Measurements from ENCODE around the gene SAPCD1.

SAPCD1 gene

DNA sequence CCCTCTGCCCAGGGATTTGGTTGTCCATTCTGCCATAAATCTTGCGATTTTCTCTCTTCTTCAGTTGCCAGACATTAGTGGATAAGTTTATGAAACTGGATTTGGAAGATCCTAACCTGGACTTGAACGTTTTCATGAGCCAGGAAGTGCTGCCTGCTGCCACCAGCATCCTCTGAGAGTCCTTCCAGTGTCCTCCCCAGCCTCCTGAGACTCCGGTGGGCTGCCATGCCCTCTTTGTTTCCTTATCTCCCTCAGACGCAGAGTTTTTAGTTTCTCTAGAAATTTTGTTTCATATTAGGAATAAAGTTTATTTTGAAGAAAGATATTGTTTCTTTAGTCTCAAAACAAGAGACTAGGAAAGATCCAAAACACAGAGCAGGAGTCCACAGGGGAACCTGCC lies at the start of gene SAPCD1:
Gene SAPCD1 (plus strand): TSS at position 301 of the 400 bp plus-strand sequence. CDS start 399 bp downstream, outside the sequence.
- no peaks in the 10 kb centered on the region for H3K27me3 ChIP-seq (ENCODE audit: control insufficient read depth, insufficient read depth, low read length)
- H3K4me1 ChIP-seq (ENCODE audit: control insufficient read depth, low read depth, low read length) = peaks cover 7% of the 10 kb centered on the region
- no peaks in the 10 kb centered on the region for H3K9me3 ChIP-seq (ENCODE audit: control insufficient read depth, low read depth, low read length)
- H3K36me3 ChIP-seq (ENCODE audit: control insufficient read depth, low read depth, low read length) = peaks cover 3% of the 10 kb centered on the region
- H3K9ac ChIP-seq (ENCODE audit: low read length) = no peak within 1 kb of the TSS
- H3K27ac ChIP-seq (ENCODE audit: low read length) = no peak within 1 kb of the TSS
- no peak within 1 kb of the TSS for H3K4me3 ChIP-seq (ENCODE audit: low read length)

GRCh38 chr6:31713465-31713864 lies 49.0 kb upstream of the SAPCD1 start:
- no peak overlapping the region for H3K9ac ChIP-seq (ENCODE audit: low read length)

GRCh38 chr6:31713991-31714684 lies 48.3 kb upstream of the SAPCD1 start:
- Histone ChIP-seq H3K9ac (ENCODE audit: low read length) (peak overlapping the region; percentile 9), H3K27ac (ENCODE audit: low read length) (no peak overlapping the region), H3K9me3 (ENCODE audit: control insufficient read depth, low read depth, low read length) (no peaks in the 10 kb centered on the region), H3K36me3 (ENCODE audit: control insufficient read depth, low read depth, low read length) (no peaks in the 10 kb centered on the region), H3K4me1 (ENCODE audit: control insufficient read depth, low read depth, low read length) (peaks cover 38% of the 10 kb centered on the region), H3K4me3 (ENCODE audit: low read length) (peak overlapping the region; percentile 21), H3K27me3 (ENCODE audit: control insufficient read depth, insufficient read depth, low read length) (no peaks in the 10 kb centered on the region)

More at GRCh38 chr6:31713465-31713864, 49.0 kb upstream of the SAPCD1 start:
- H3K4me1 ChIP-seq (ENCODE audit: control insufficient read depth, low read depth, low read length) = peaks cover 33% of the 10 kb centered on the region
- no peak overlapping the region for H3K4me3 ChIP-seq (ENCODE audit: low read length)
- no peaks in the 10 kb centered on the region for H3K27me3 ChIP-seq (ENCODE audit: control insufficient read depth, insufficient read depth, low read length)
- no peaks in the 10 kb centered on the region for H3K9me3 ChIP-seq (ENCODE audit: control insufficient read depth, low read depth, low read length)
- no peaks in the 10 kb centered on the region for H3K36me3 ChIP-seq (ENCODE audit: control insufficient read depth, low read depth, low read length)
- no peak overlapping the region for H3K27ac ChIP-seq (ENCODE audit: low read length)

GRCh38 chr6:31715022-31715958 lies 47.2 kb upstream of the SAPCD1 start, which contains the start of gene LY6G6D:
LY6G6D (plus strand) TSS chr6:31715348; CDS start chr6:31715356, 8 bp downstream.
- H3K4me3 ChIP-seq (ENCODE audit: low read length) = peak within 1 kb of the TSS; percentile 21
- no peaks in the 10 kb centered on the region for H3K9me3 ChIP-seq (ENCODE audit: control insufficient read depth, low read depth, low read length)
- peaks cover 38% of the 10 kb centered on the region for H3K4me1 ChIP-seq (ENCODE audit: control insufficient read depth, low read depth, low read length)
- H3K27me3 ChIP-seq (ENCODE audit: control insufficient read depth, insufficient read depth, low read length) = no peaks in the 10 kb centered on the region
- H3K36me3 ChIP-seq (ENCODE audit: control insufficient read depth, low read depth, low read length) = no peaks in the 10 kb centered on the region
- no peak within 1 kb of the TSS for H3K27ac ChIP-seq (ENCODE audit: low read length)
- H3K9ac ChIP-seq (ENCODE audit: low read length) = peak within 1 kb of the TSS; percentile 9

DNA sequence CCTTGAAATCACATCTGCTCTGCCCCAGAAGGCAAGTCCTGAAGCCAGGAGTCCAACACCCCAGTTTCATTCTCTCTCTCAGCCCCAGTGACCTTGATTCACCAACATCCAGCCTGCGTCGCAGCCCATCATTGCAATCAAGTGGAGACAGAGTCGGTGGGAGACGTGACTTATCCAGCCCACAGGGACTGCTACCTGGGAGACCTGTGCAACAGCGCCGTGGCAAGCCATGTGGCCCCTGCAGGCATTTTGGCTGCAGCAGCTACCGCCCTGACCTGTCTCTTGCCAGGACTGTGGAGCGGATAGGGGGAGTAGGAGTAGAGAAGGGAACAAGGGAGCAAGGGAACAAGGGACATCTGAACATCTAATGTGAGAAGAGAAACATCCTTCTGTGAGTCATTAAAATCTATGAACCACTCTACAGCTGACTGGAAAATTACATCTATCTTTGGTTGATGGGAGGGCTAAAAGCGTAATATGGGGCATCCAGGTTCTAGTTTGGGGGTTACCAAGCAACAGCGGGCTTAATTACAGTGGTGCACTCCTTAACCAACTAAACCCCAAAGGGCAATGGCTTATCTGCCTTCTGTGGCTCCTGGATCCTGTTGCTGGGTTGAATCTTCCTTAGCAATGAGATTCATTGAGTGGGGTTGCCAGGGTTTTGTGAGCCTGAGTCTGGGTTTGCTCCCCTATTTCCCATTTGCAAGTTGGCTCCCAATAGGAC lies 44.8 kb upstream of the SAPCD1 start:
- H3K4me3 ChIP-seq (ENCODE audit: low read length) = no peak overlapping the region
- H3K27ac ChIP-seq (ENCODE audit: low read length) = no peak overlapping the region
- H3K9me3 ChIP-seq (ENCODE audit: control insufficient read depth, low read depth, low read length) = no peaks in the 10 kb centered on the region
- H3K9ac ChIP-seq (ENCODE audit: low read length) = no peak overlapping the region
- no peaks in the 10 kb centered on the region for H3K27me3 ChIP-seq (ENCODE audit: control insufficient read depth, insufficient read depth, low read length)
- peaks cover 38% of the 10 kb centered on the region for H3K4me1 ChIP-seq (ENCODE audit: control insufficient read depth, low read depth, low read length)
- no peaks in the 10 kb centered on the region for H3K36me3 ChIP-seq (ENCODE audit: control insufficient read depth, low read depth, low read length)

DNA sequence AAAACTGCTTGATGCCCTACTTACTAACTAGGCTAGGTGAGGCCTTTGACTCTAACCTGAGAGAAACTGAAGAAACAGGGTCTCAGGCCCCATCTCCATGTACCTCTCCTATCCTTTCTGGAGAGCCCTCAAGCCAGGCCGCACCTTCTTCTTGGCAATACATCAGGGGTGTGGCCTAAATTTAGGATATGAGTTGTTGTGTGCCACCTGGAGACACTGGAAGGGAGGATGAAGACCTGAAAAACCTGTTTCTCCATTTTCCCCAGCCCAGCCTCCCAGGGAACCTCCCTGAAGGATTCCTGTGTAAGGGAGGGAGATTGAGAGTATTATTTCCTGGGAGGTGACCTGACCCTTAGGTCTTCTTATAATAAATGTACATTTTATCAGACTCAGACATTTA lies 44.2 kb upstream of the SAPCD1 start:
- peak overlapping the region; percentile 25 for H3K4me3 ChIP-seq (ENCODE audit: low read length)
- no peaks in the 10 kb centered on the region for H3K36me3 ChIP-seq (ENCODE audit: control insufficient read depth, low read depth, low read length)
- H3K27ac ChIP-seq (ENCODE audit: low read length) = no peak overlapping the region
- no peak overlapping the region for H3K9ac ChIP-seq (ENCODE audit: low read length)
- peaks cover 38% of the 10 kb centered on the region for H3K4me1 ChIP-seq (ENCODE audit: control insufficient read depth, low read depth, low read length)
- H3K27me3 ChIP-seq (ENCODE audit: control insufficient read depth, insufficient read depth, low read length) = no peaks in the 10 kb centered on the region
- H3K9me3 ChIP-seq (ENCODE audit: control insufficient read depth, low read depth, low read length) = no peaks in the 10 kb centered on the region

DNA sequence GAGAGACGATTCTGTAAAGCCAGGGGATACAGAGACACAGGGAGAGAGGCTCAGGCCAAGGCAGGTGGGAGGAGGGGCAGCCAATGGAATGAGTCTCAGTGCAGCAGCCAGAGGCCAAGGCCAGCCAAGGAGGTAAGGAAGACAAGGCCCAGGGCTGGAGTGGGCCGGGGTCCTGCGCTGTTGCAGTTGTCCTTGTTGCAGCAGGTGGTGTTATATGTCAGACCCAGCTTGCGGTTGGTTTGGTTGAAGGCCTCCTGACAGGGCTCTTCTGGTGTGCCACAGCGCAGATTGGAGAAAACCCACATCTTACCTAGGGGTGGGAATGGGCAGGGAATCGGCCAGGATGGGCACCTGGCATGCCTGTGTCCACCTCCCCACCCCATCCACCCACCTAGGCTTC lies 43.5 kb upstream of the SAPCD1 start:
- Histone ChIP-seq H3K27me3 (ENCODE audit: control insufficient read depth, insufficient read depth, low read length) (no peaks in the 10 kb centered on the region), H3K4me3 (ENCODE audit: low read length) (no peak overlapping the region), H3K9me3 (ENCODE audit: control insufficient read depth, low read depth, low read length) (no peaks in the 10 kb centered on the region), H3K27ac (ENCODE audit: low read length) (no peak overlapping the region), H3K36me3 (ENCODE audit: control insufficient read depth, low read depth, low read length) (no peaks in the 10 kb centered on the region), H3K4me1 (ENCODE audit: control insufficient read depth, low read depth, low read length) (peaks cover 30% of the 10 kb centered on the region), H3K9ac (ENCODE audit: low read length) (no peak overlapping the region)

DNA sequence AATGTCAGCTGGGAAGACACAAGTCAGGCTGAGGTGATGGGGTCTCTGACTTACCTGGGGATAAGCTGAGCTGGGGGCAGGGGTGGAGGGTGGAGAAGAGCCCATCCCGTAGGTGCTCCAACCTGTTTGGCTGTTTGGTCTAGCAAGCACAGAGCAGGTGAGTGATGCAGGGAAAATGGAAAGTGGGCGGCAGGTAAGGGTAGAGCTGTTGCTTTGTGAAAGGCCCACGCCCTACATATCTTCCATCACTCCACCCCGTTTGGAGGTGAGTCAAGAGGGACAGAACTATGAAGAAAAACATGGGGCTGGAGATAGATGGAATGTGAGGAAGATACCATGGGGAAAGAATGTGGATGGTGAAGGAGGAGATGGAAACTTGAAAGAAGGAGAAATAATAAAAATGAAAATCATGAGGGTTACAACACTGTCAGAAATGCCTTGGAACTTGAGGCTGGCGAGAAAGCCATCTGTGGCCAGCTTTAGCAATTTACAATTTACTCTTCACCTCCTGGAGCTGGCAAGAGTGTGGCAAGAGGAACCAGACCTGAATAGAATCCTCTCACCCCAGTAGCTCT lies 42.2 kb upstream of the SAPCD1 start:
- no peaks in the 10 kb centered on the region for H3K9me3 ChIP-seq (ENCODE audit: control insufficient read depth, low read depth, low read length)
- H3K9ac ChIP-seq (ENCODE audit: low read length) = no peak overlapping the region
- no peaks in the 10 kb centered on the region for H3K36me3 ChIP-seq (ENCODE audit: control insufficient read depth, low read depth, low read length)
- peaks cover 18% of the 10 kb centered on the region for H3K4me1 ChIP-seq (ENCODE audit: control insufficient read depth, low read depth, low read length)
- H3K27ac ChIP-seq (ENCODE audit: low read length) = no peak overlapping the region
- no peak overlapping the region for H3K4me3 ChIP-seq (ENCODE audit: low read length)
- H3K27me3 ChIP-seq (ENCODE audit: control insufficient read depth, insufficient read depth, low read length) = no peaks in the 10 kb centered on the region

GRCh38 chr6:31721351-31722020 lies 41.0 kb upstream of the SAPCD1 start, which contains the start of gene LY6G6C:
LY6G6C (minus strand) TSS chr6:31721746; CDS start chr6:31721679, 67 bp downstream.
- Histone ChIP-seq H3K9ac (ENCODE audit: low read length) (no peak within 1 kb of the TSS), H3K4me3 (ENCODE audit: low read length) (no peak within 1 kb of the TSS), H3K9me3 (ENCODE audit: control insufficient read depth, low read depth, low read length) (no peaks in the 10 kb centered on the region), H3K4me1 (ENCODE audit: control insufficient read depth, low read depth, low read length) (peaks cover 17% of the 10 kb centered on the region), H3K27me3 (ENCODE audit: control insufficient read depth, insufficient read depth, low read length) (no peaks in the 10 kb centered on the region), H3K36me3 (ENCODE audit: control insufficient read depth, low read depth, low read length) (peaks cover 5% of the 10 kb centered on the region), H3K27ac (ENCODE audit: low read length) (no peak within 1 kb of the TSS)

- Histone ChIP-seq H3K9me3 (ENCODE audit: control insufficient read depth, low read depth, low read length) (no peaks in the 10 kb centered on the region), H3K4me3 (ENCODE audit: low read length) (no peak overlapping the region), H3K4me1 (ENCODE audit: control insufficient read depth, low read depth, low read length) (peaks cover 17% of the 10 kb centered on the region), H3K27me3 (ENCODE audit: control insufficient read depth, insufficient read depth, low read length) (no peaks in the 10 kb centered on the region), H3K36me3 (ENCODE audit: control insufficient read depth, low read depth, low read length) (peaks cover 11% of the 10 kb centered on the region), H3K9ac (ENCODE audit: low read length) (no peak overlapping the region), H3K27ac (ENCODE audit: low read length) (no peak overlapping the region)
Observed at GRCh38 chr6:31722173-31722572, 40.3 kb upstream of the SAPCD1 start.

Data from iPS-18a (cell line).